ENCODE measurements around the gene DACT1.

DNA sequence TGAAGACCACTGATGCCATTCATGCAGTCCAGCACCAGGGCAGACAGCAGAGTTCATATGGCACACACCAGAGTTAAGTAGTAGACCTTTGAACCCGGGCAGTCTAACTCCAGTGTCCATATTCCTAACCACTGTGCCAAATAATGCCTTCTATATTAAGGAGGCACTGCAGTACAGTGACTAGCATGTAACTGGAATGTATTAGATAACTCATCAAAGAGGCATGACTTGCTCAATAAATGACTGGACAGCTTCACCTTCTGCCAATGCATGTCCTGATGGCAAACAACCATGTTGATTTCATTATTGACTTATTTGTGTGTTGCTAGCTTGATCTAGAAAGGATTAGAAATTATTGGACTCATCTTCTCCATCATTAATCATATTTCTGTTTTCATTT lies 40.2 kb downstream of the DACT1 start:
- TF ChIP-seq, protein P1, sequence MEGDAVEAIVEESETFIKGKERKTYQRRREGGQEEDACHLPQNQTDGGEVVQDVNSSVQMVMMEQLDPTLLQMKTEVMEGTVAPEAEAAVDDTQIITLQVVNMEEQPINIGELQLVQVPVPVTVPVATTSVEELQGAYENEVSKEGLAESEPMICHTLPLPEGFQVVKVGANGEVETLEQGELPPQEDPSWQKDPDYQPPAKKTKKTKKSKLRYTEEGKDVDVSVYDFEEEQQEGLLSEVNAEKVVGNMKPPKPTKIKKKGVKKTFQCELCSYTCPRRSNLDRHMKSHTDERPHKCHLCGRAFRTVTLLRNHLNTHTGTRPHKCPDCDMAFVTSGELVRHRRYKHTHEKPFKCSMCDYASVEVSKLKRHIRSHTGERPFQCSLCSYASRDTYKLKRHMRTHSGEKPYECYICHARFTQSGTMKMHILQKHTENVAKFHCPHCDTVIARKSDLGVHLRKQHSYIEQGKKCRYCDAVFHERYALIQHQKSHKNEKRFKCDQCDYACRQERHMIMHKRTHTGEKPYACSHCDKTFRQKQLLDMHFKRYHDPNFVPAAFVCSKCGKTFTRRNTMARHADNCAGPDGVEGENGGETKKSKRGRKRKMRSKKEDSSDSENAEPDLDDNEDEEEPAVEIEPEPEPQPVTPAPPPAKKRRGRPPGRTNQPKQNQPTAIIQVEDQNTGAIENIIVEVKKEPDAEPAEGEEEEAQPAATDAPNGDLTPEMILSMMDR (conservative IDR thresholded peaks at IDR 0.05 in 1 of 2, IDR thresholded peaks at IDR 0.05 in 1 of 2; ENCODE audit: low read depth in 1 of 2, low read length in 2 of 2) = no peak
- TF ChIP-seq EZH2 (IDR thresholded peaks at IDR 0.05; ENCODE audit: low read length, missing control alignments) = no peak

All from fibroblast of lung (primary cell).